Astrocyte (in vitro differentiated cells and primary cell): ENCODE data around the gene FHIT. TPM values are rescaled to one million over a fixed set of nuclear protein-coding genes. Genes with fewer than 3 reads are reported as not detected.

ENCODE experiments used
- DNase-seq: peaks from one replicate; pipeline ENCODE4 v3.0.0-alpha.2; 2010; ENCODE audit warnings: low read depth
- FAIRE-seq: peaks from 2 replicates; lab custom pipeline; 2011; peaks lifted over from hg19 to GRCh38; lab: Jason Lieb, UNC
- H2AFZ ChIP-seq: 2 replicates; pipeline ENCODE4 v1.6.0; 2012; ENCODE audit warnings: low read depth, low read length, inconsistent platforms
- H3K27ac ChIP-seq: 2 replicates; pipeline ENCODE4 v1.5.1; 2011; ENCODE audit warnings: low read depth, low read length, inconsistent platforms
- H3K27me3 ChIP-seq: 2 replicates; pipeline ENCODE4 v1.6.0; 2011; ENCODE audit warnings: low read length, inconsistent platforms; ENCODE audit not compliant: insufficient read depth
- H3K36me3 ChIP-seq: 2 replicates; pipeline ENCODE4 v1.5.1; 2011; ENCODE audit warnings: low read length, inconsistent platforms; ENCODE audit not compliant: insufficient read depth
- H3K4me1 ChIP-seq: 2 replicates; pipeline ENCODE4 v1.5.1; 2011; ENCODE audit warnings: low read length, inconsistent platforms; ENCODE audit not compliant: insufficient read depth
- H3K4me2 ChIP-seq: 2 replicates; pipeline ENCODE4 v1.6.0; 2012; ENCODE audit warnings: low read length, inconsistent platforms
- H3K4me3 ChIP-seq: 2 replicates; pipeline ENCODE4 v1.5.1; 2011; ENCODE audit warnings: low read depth, mild to moderate bottlenecking, low read length, inconsistent platforms; ENCODE audit not compliant: insufficient read depth
- H3K79me2 ChIP-seq: 2 replicates; pipeline ENCODE4 v1.6.0; 2012; ENCODE audit warnings: mild to moderate bottlenecking, low read length, inconsistent platforms; ENCODE audit not compliant: insufficient read depth
- H3K9ac ChIP-seq: 2 replicates; pipeline ENCODE4 v1.6.0; 2012; ENCODE audit warnings: mild to moderate bottlenecking, low read length, inconsistent platforms
- H3K9me3 ChIP-seq: 2 replicates; pipeline ENCODE4 v1.5.1; 2012; ENCODE audit warnings: low read depth, mild to moderate bottlenecking, low read length, inconsistent platforms; ENCODE audit not compliant: insufficient read depth
- H4K20me1 ChIP-seq: 2 replicates; pipeline ENCODE4 v1.6.0; 2012; ENCODE audit warnings: low read length, inconsistent platforms; ENCODE audit not compliant: insufficient read depth
- H3K27ac Mint-ChIP-seq: one replicate; pipeline ENCODE4 v1.8.0; 2021; ENCODE audit warnings: mild to moderate bottlenecking, mixed read lengths; ENCODE audit not compliant: unreplicated experiment
- H3K27me3 Mint-ChIP-seq: one replicate; pipeline ENCODE4 v1.8.0; 2021; ENCODE audit warnings: low read depth, mixed read lengths; ENCODE audit not compliant: unreplicated experiment
- H3K36me3 Mint-ChIP-seq: one replicate; pipeline ENCODE4 v1.8.0; 2021; ENCODE audit warnings: low read depth, mixed read lengths; ENCODE audit not compliant: unreplicated experiment
- H3K4me1 Mint-ChIP-seq: one replicate; pipeline ENCODE4 v1.8.0; 2021; ENCODE audit warnings: low read depth, mixed read lengths; ENCODE audit not compliant: unreplicated experiment
- H3K4me3 Mint-ChIP-seq: one replicate; pipeline ENCODE4 v1.8.0; 2021; ENCODE audit warnings: mild to moderate bottlenecking, moderate library complexity, mixed read lengths; ENCODE audit not compliant: unreplicated experiment
- H3K9me3 Mint-ChIP-seq: one replicate; pipeline ENCODE4 v1.8.0; 2021; ENCODE audit warnings: mild to moderate bottlenecking, mixed read lengths; ENCODE audit not compliant: unreplicated experiment
- EZH2 ChIP-seq: IDR thresholded peaks from 2 replicates; pipeline ENCODE4 v1.6.1; 2012; ENCODE audit warnings: mild to moderate bottlenecking, low read length, inconsistent platforms; ENCODE audit not compliant: insufficient read depth
- total RNA-seq: library from RNA; stranded (reverse); gene quantifications from 2 replicates; pipeline ENCODE4 v1.2.1, GENCODE V29; 2021
- TF ChIP-seq, protein P1 (sequence below): IDR thresholded peaks from 2 replicates; pipeline ENCODE4 v1.5.1; 2011; ENCODE audit warnings: low read depth, mild to moderate bottlenecking, inconsistent platforms, low read length, moderate library complexity; ENCODE audit not compliant: insufficient read depth

Gene FHIT
- total RNA-seq, 1 donor from 2014 or later, result 6.7 TPM

DNA sequence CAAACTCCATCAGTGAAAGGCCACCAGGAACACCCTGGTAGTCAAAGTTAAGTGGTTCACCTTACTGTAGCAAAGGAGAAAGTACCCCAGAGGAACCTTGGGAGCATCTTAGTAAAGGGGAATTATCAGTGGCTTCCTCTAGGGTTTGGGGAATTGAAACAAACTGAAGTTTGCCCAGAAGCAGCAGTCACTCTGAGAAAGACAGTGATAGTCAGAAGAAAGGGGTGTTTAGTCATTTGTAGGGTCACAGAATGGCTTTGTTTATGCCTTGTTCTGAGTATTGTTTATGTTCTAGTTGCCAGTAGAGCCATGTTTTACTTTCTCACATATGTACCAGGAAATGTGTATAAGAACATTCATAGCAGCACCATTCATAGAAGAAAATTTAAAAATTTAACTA lies 93.8 kb downstream of the FHIT start:
- no peaks in the 10 kb centered on the region for H3K27me3 ChIP-seq
- H3K9me3 ChIP-seq, result no peaks in the 10 kb centered on the region
- H4K20me1 ChIP-seq, result no peaks in the 10 kb centered on the region
- no peaks in the 10 kb centered on the region for H3K4me1 Mint-ChIP-seq
- H3K27me3 Mint-ChIP-seq, result no peaks in the 10 kb centered on the region
- no peaks in the 10 kb centered on the region for H3K36me3 ChIP-seq
- no peak overlapping the region for H3K4me2 ChIP-seq
- H3K4me1 ChIP-seq, result no peaks in the 10 kb centered on the region
- H3K4me3 ChIP-seq, result no peak overlapping the region
- no peak overlapping the region for H2AFZ ChIP-seq
- no peak overlapping the region for H3K9ac ChIP-seq
- H3K27ac ChIP-seq, result no peak overlapping the region
- FAIRE-seq (no peak), DNase-seq (no peak)
- no peaks in the 10 kb centered on the region for H3K79me2 ChIP-seq
- TF ChIP-seq, protein P1, sequence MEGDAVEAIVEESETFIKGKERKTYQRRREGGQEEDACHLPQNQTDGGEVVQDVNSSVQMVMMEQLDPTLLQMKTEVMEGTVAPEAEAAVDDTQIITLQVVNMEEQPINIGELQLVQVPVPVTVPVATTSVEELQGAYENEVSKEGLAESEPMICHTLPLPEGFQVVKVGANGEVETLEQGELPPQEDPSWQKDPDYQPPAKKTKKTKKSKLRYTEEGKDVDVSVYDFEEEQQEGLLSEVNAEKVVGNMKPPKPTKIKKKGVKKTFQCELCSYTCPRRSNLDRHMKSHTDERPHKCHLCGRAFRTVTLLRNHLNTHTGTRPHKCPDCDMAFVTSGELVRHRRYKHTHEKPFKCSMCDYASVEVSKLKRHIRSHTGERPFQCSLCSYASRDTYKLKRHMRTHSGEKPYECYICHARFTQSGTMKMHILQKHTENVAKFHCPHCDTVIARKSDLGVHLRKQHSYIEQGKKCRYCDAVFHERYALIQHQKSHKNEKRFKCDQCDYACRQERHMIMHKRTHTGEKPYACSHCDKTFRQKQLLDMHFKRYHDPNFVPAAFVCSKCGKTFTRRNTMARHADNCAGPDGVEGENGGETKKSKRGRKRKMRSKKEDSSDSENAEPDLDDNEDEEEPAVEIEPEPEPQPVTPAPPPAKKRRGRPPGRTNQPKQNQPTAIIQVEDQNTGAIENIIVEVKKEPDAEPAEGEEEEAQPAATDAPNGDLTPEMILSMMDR, result no peak
- TF ChIP-seq EZH2, result no peak
- no peak overlapping the region for H3K27ac Mint-ChIP-seq
- H3K9me3 Mint-ChIP-seq, result no peaks in the 10 kb centered on the region
- H3K36me3 Mint-ChIP-seq, result no peaks in the 10 kb centered on the region
- H3K4me3 Mint-ChIP-seq, result no peak overlapping the region

DNA sequence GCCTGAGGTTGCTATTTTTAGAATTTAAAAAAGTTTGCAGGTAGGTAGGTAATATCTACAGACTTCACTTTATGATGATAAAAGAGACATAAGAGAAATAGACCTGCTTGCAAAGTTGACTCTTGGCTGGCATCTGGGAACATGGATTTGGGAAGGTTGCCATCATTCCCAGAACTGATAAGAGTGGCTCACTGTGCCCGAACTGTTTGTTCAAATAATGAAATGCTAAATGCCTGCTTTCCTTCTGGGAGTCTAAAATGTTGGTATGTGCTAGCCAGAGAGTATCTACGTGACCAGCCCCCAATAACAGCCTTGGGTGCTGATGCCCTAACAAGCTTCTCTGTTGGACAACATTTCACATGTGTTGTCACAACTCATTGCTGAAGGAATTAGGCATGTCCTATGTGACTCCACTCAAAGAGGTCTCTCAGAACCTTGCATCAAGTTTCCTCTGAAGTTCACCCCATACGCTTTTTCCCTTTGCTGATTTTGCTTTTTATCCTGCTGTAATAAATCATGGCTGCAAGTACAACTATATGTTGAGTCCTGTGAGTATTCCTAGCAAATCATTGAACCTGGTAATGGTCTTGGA lies 95.5 kb downstream of the FHIT start:
- no peaks in the 10 kb centered on the region for H3K27me3 Mint-ChIP-seq
- FAIRE-seq (no peak), DNase-seq (no peak)
- no peaks in the 10 kb centered on the region for H4K20me1 ChIP-seq
- no peaks in the 10 kb centered on the region for H3K36me3 ChIP-seq
- H3K4me2 ChIP-seq, result no peak overlapping the region
- H2AFZ ChIP-seq, result no peak overlapping the region
- H3K27ac Mint-ChIP-seq, result no peak overlapping the region
- H3K4me1 Mint-ChIP-seq, result no peaks in the 10 kb centered on the region
- H3K4me1 ChIP-seq, result no peaks in the 10 kb centered on the region
- no peak overlapping the region for H3K9ac ChIP-seq
- no peak overlapping the region for H3K27ac ChIP-seq
- no peaks in the 10 kb centered on the region for H3K9me3 ChIP-seq
- H3K9me3 Mint-ChIP-seq, result no peaks in the 10 kb centered on the region
- no peak overlapping the region for H3K4me3 Mint-ChIP-seq
- H3K36me3 Mint-ChIP-seq, result no peaks in the 10 kb centered on the region
- no peak overlapping the region for H3K4me3 ChIP-seq
- H3K27me3 ChIP-seq, result no peaks in the 10 kb centered on the region
- TF ChIP-seq, protein P1, result no peak
- no peak for TF ChIP-seq EZH2
- H3K79me2 ChIP-seq, result no peaks in the 10 kb centered on the region

DNA sequence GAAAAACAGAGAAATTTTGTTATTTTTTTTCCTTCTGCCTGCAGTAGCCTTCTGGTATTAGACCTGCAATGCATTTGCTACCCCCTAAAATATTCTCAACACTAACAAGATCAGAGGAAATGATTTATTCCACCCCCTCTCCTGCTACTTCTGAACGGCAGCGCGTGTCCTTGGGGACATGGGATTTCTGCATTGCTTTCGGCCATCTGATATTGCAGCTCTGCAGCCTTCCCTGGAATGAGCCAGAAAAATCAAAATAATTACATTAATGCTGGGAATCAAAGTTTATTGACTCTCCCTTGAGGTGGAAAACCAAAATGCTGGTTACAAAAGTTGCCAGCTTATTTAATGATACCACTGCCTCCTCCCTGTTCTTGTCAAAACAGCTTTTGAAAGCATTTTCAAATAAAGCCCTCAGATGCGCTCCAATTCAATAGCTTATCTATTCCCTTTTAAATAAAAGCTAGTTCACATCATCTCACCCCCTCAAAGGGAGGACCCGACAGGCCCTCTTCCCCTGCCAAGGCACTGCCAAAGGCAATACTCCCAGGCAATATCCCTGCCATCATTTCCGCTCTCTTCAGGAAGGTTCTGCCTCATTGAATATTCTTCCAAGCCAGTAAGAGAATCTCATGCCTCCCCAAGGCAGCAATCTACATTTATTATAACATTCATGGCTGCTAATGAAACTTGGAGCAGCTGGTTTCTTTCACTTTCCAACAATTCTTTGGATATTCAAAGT lies 96.6 kb downstream of the FHIT start:
- H3K4me2 ChIP-seq, result no peak overlapping the region
- no peaks in the 10 kb centered on the region for H3K36me3 ChIP-seq
- no peaks in the 10 kb centered on the region for H3K27me3 ChIP-seq
- H4K20me1 ChIP-seq, result no peaks in the 10 kb centered on the region
- no peaks in the 10 kb centered on the region for H3K4me1 Mint-ChIP-seq
- H3K9ac ChIP-seq, result no peak overlapping the region
- TF ChIP-seq, protein P1, result no peak
- TF ChIP-seq EZH2, result no peak
- no peak overlapping the region for H2AFZ ChIP-seq
- no peak overlapping the region for H3K4me3 Mint-ChIP-seq
- H3K4me1 ChIP-seq, result no peaks in the 10 kb centered on the region
- no peaks in the 10 kb centered on the region for H3K9me3 Mint-ChIP-seq
- H3K4me3 ChIP-seq, result no peak overlapping the region
- DNase-seq (no peak), FAIRE-seq (no peak)
- no peaks in the 10 kb centered on the region for H3K9me3 ChIP-seq
- H3K27me3 Mint-ChIP-seq, result no peaks in the 10 kb centered on the region
- no peaks in the 10 kb centered on the region for H3K79me2 ChIP-seq
- H3K27ac ChIP-seq, result no peak overlapping the region
- H3K27ac Mint-ChIP-seq, result no peak overlapping the region
- no peaks in the 10 kb centered on the region for H3K36me3 Mint-ChIP-seq
